GM12878 (cell line): ENCODE data around the gene CCDC117. TPM values are rescaled to one million over a fixed set of nuclear protein-coding genes. Genes with fewer than 3 reads are reported as not detected.
A peak's percentile ranks its signal among the peaks of the same experiment; 100 is the strongest.

Source experiments
- ATAC-seq: fragments of 200-7000 bp; cut with Tn5 transposase; 3 replicates; pipeline ENCODE4 v1.9.1; 2020; ENCODE audit warnings: mild to moderate bottlenecking, moderate library complexity
- Bru-seq: library from RNA; stranded (reverse); fragments of 400-500 nt; gene quantifications from one replicate; lab custom pipeline; 2021; lab: Mats Ljungman, UMichigan
- BruChase-seq, 2 experiments: library from RNA; stranded (reverse); fragments of 400-500 nt; gene quantifications; one replicate each; lab custom pipeline; 2021; lab: Mats Ljungman, UMichigan
- BruUV-seq: library from RNA; stranded (reverse); fragments of 400-500 nt; replicated peaks from 2 replicates; lab custom pipeline; 2021; lab: Mats Ljungman, UMichigan
- CTCF ChIA-PET: fragments of 300-600 bp; sonication (Branson Sonifier 250); formaldehyde crosslinking; extraction: SDS; loops from one replicate; lab custom pipeline; 2021; ENCODE audit warnings: inconsistent platforms; lab: Yijun Ruan, JAX
- POLR2A ChIA-PET: fragments of 350-600 bp; formaldehyde crosslinking; extraction: SDS; loops from one replicate; lab custom pipeline; 2021; ENCODE audit warnings: inconsistent platforms; lab: Charles Lee
- RAD21 ChIA-PET: fragments of 300-600 bp; sonication (Branson Sonifier 250); formaldehyde crosslinking; loops from one replicate; lab custom pipeline; 2023; ENCODE audit warnings: antibody characterized with exemption; ENCODE audit not compliant: unreplicated experiment; lab: Charles Lee
- SMC1A ChIA-PET: fragments of 300-600 bp; sonication (Branson Sonifier 250); formaldehyde crosslinking; loops from one replicate; lab custom pipeline; 2023; ENCODE audit not compliant: unreplicated experiment, uncharacterized antibody; lab: Charles Lee
- DNase-seq: peaks from one replicate; pipeline ENCODE4 v3.0.0-alpha.2; 2011; ENCODE audit warnings: low read depth, low spot score
- FAIRE-seq: peaks from 3 replicates; lab custom pipeline; 2011; peaks lifted over from hg19 to GRCh38; lab: Jason Lieb, UNC
- H2AFZ ChIP-seq: 2 replicates; pipeline ENCODE4 v1.6.0; 2011; ENCODE audit warnings: low read depth, low read length, control low read depth; ENCODE audit not compliant: control insufficient read depth
- H3K27ac ChIP-seq: 2 replicates; pipeline ENCODE4 v1.5.1; 2011; ENCODE audit warnings: control low read depth; ENCODE audit not compliant: control insufficient read depth, insufficient read depth
- H3K27me3 ChIP-seq, 2 experiments: replicated peaks in 1 of 2; 2 replicates each; pipeline versions ENCODE4 v1.6.0 to v1.6.1; 2011; ENCODE audit warnings: low read length in 1 of 2; ENCODE audit not compliant: control insufficient read depth in 2 of 2, insufficient read depth in 2 of 2
- H3K36me3 ChIP-seq, 2 experiments: 2 replicates each; pipeline ENCODE4 v1.5.1; 2011; ENCODE audit warnings: low read length in 1 of 2; ENCODE audit not compliant: control insufficient read depth in 2 of 2, insufficient read depth in 2 of 2
- H3K4me1 ChIP-seq: 2 replicates; pipeline ENCODE4 v1.6.1; 2011; ENCODE audit warnings: mild to moderate bottlenecking, low read length, moderate library complexity, mixed read lengths; ENCODE audit not compliant: control insufficient read depth, insufficient read depth
- H3K4me2 ChIP-seq: 2 replicates; pipeline ENCODE4 v1.6.0; 2011; ENCODE audit warnings: control low read depth; ENCODE audit not compliant: control insufficient read depth, insufficient read depth
- H3K4me3 ChIP-seq: fragments of 200-600 bp; sonication (generic); 2 replicates; pipeline ENCODE4 v1.5.1; 2016
- H3K79me2 ChIP-seq: 2 replicates; pipeline ENCODE4 v1.6.0; 2011; ENCODE audit warnings: low read length; ENCODE audit not compliant: control insufficient read depth, insufficient read depth
- H3K9ac ChIP-seq: 2 replicates; pipeline ENCODE4 v1.8.0; 2011; ENCODE audit warnings: low read length, control low read depth, mixed read lengths; ENCODE audit not compliant: control insufficient read depth, insufficient read depth
- H3K9me3 ChIP-seq: replicated peaks from 3 replicates; pipeline ENCODE4 v1.5.1; 2011; ENCODE audit warnings: mild to moderate bottlenecking, low read length; ENCODE audit not compliant: control insufficient read depth, insufficient read depth
- H4K20me1 ChIP-seq: 2 replicates; pipeline ENCODE4 v1.6.0; 2011; ENCODE audit not compliant: control insufficient read depth, insufficient read depth
- ATF2 ChIP-seq: IDR thresholded peaks from 2 replicates; pipeline ENCODE4 v1.6.1; 2012; ENCODE audit warnings: low read length, inconsistent platforms
- BCL3 ChIP-seq: IDR thresholded peaks from 2 replicates; pipeline ENCODE4 v1.6.1; 2011; ENCODE audit warnings: borderline replicate concordance, low read depth, mild to moderate bottlenecking, moderate library complexity, low read length; ENCODE audit not compliant: insufficient read depth, poor library complexity, severe bottlenecking
- DPF2 ChIP-seq: fragments of 450-650 bp; IDR thresholded peaks from 2 replicates; pipeline ENCODE4 v1.6.1; 2017; ENCODE audit warnings: mild to moderate bottlenecking
- EGR1 ChIP-seq, 2 experiments: IDR thresholded peaks; 1 replicate in 1 of 2; 2 replicates in 1 of 2; pipeline ENCODE4 v1.6.1; 2011 to 2012; ENCODE audit warnings: low read depth in 2 of 2, low read length in 2 of 2, borderline replicate concordance in 1 of 2, mild to moderate bottlenecking in 1 of 2, moderate library complexity in 1 of 2
- IKZF2 ChIP-seq, 2 experiments: fragments of 450-650 bp; IDR thresholded peaks; 2 replicates each; pipeline ENCODE4 v1.6.1; 2017; ENCODE audit warnings: mild to moderate bottlenecking in 2 of 2, moderate library complexity in 2 of 2
- NKRF ChIP-seq: fragments of 450-650 bp; conservative IDR thresholded peaks from 2 replicates; pipeline ENCODE4 v1.6.1; 2017; ENCODE audit warnings: mild to moderate bottlenecking, moderate library complexity
- POU2F2 ChIP-seq: IDR thresholded peaks from 3 replicates; pipeline ENCODE4 v1.6.1; 2011; ENCODE audit warnings: low read depth, mild to moderate bottlenecking, low read length, borderline replicate concordance
- RBBP5 ChIP-seq: fragments of 200-600 bp; sonication (generic); conservative IDR thresholded peaks from 2 replicates; pipeline ENCODE4 v1.6.1; 2016
- SMAD1 ChIP-seq: fragments of 450-650 bp; IDR thresholded peaks from 2 replicates; pipeline ENCODE4 v1.6.1; 2018; ENCODE audit warnings: mild to moderate bottlenecking, low read depth; ENCODE audit not compliant: partially characterized antibody
- SMAD5 ChIP-seq: IDR thresholded peaks from 2 replicates; pipeline ENCODE4 v1.6.1; 2016; ENCODE audit warnings: antibody characterized with exemption, low read depth
- STAT3 ChIP-seq: IDR thresholded peaks from 2 replicates; pipeline ENCODE4 v1.6.1; 2011; ENCODE audit warnings: low read depth, low read length, improper control_type of control experiment
- TCF12 ChIP-seq: IDR thresholded peaks from 2 replicates; pipeline ENCODE4 v1.6.1; 2011; ENCODE audit warnings: low read depth, mild to moderate bottlenecking, low read length
- WGBS: methylation state at CpG from one replicate; pipeline ENCODE4 v1.1.6; 2016; ENCODE audit warnings: low lambda C conversion rate; ENCODE audit not compliant: insufficient replicate concordance, insufficient coverage; ENCODE audit errors: missing lambda C conversion rate; 5-methylcytosine and 5-hydroxymethylcytosine counted together
- in situ Hi-C: fragments of 300-500 bp; cut with MboI; formaldehyde crosslinking; loops from 9 replicates; pipeline ENCODE4 v1.14.3; 2018; ENCODE audit warnings: mixed read lengths
- intact Hi-C: fragments of 100-400 bp; cut with micrococcal nuclease; formaldehyde crosslinking; loops from one replicate; pipeline ENCODE4 v1.14.2; 2022; ENCODE audit not compliant: unreplicated experiment
- long read RNA-seq, 2 experiments: library from polyadenylated mRNA; unstranded; transcript quantifications; one replicate each; pipeline ENCODE4 v2.0.0, GENCODE V29; 2019 to 2020
- polyA minus RNA-seq, 3 experiments: library from RNA; depleted of rRNA, polyadenylated mRNA; stranded (reverse); fragments of >200 nt; gene quantifications; 2 replicates each; pipeline ENCODE4 v1.2.3, GENCODE V29; 2011
- polyA plus RNA-seq, 11 experiments: library from polyadenylated mRNA; depleted of rRNA in 4 of 11; unstranded in 6 of 11; stranded (reverse) in 5 of 11; fragments of >200 nt; fragmentation: Nextera tagmentation in 4 of 11; fragmentation: Illumina TruSeq in 1 of 11; extraction: Ambion mirVana in 4 of 11; extraction: Trizol in 1 of 11; gene quantifications; 1 replicate in 1 of 11; 2 replicates in 10 of 11; pipeline versions ENCODE4 v1.2.1 to v1.2.3, GENCODE V29; 2011 to 2016; ENCODE audit warnings: inconsistent platforms in 2 of 11, missing spikeins in 2 of 11, low read depth in 1 of 11
- total RNA-seq, 4 experiments: library from RNA; depleted of rRNA in 3 of 4; stranded (reverse); fragments of >200 nt in 3 of 4; fragmentation: Illumina TruSeq in 1 of 4; extraction: Trizol in 1 of 4; gene quantifications; 2 replicates each; pipeline versions ENCODE4 v1.2.1 to v1.2.3, GENCODE V29; 2013 to 2021

CCDC117 gene
- total RNA-seq (2013; cell fraction: nucleolus; rRNA removed): 14.8 and 16.4 TPM in 2 replicates
- 18.0 and 21.2 TPM in 2 replicates for total RNA-seq (2014; rRNA removed)
- 21.7 TPM in 2 replicates for total RNA-seq (2014; rRNA removed; fragmentation: Illumina TruSeq; extraction: Trizol)
- total RNA-seq (2021): 19.5 and 24.2 TPM in 2 replicates
- 6.4 TPM for polyA plus RNA-seq (2011; ENCODE audit: low read depth)
- polyA plus RNA-seq (2011; rRNA removed): 24.6 and 49.9 TPM in 2 replicates
- polyA plus RNA-seq (2011; cell fraction: cytosol; rRNA removed): 7.9 and 10.2 TPM in 2 replicates
- 4.3 and 7.9 TPM in 2 replicates for polyA plus RNA-seq (2011; cell fraction: nucleus; rRNA removed)
- 13.3 TPM in 2 replicates for polyA plus RNA-seq (2012)
- polyA plus RNA-seq (2014; fragmentation: Illumina TruSeq; extraction: Trizol): 22.2 and 26.1 TPM in 2 replicates
- 1 to 10 TPM; 6.3 to 8.3 TPM for polyA plus RNA-seq (2014; fragmentation: Nextera tagmentation; extraction: Ambion mirVana)
- polyA plus RNA-seq (2014; rRNA removed): 11.7 and 12.8 TPM in 2 replicates
- polyA plus RNA-seq (2016; fragmentation: Nextera tagmentation; extraction: Ambion mirVana): 10 to 100 TPM; 31.7 to 32.2 TPM
- 10.0 and 12.5 TPM in 2 replicates for polyA minus RNA-seq (2011; rRNA and poly(A)+ RNA removed)
- 11.5 and 15.5 TPM in 2 replicates for polyA minus RNA-seq (2011; cell fraction: cytosol; rRNA and poly(A)+ RNA removed)
- polyA minus RNA-seq (2011; cell fraction: nucleus; rRNA and poly(A)+ RNA removed): 2.4 and 4.3 TPM in 2 replicates
- Bru-seq, nascent RNA: percentile 82 among the genes with signal in this experiment
- BruChase-seq, experiment 1, labeled RNA remaining after a 6-hour chase: percentile 85 among the genes with signal in this experiment
- BruChase-seq, experiment 2, labeled RNA remaining after a 2-hour chase: percentile 95 among the genes with signal in this experiment
- long read RNA-seq, experiment 1, transcript CCDC117-201 (5 exons, 3,985 nt): major isoform, 9 of 13 reads
- long read RNA-seq, experiment 1, partial matches to known transcripts: 2 of 13 reads
- long read RNA-seq, experiment 1, other reads (novel, unspliced or antisense): 2 of 13 reads
- long read RNA-seq, experiment 2, partial matches to known transcripts: 1 of 13 reads
- long read RNA-seq, experiment 2, other reads (novel, unspliced or antisense): 10 of 13 reads

- no peaks in the 10 kb centered on the region for H4K20me1 ChIP-seq
- ChIA-PET RAD21 (interaction anchor here (0.6 to 2.9 kb wide), 7 partner anchors 12 to 46 kb away, joined by 3 to 22 read pairs (median 4); partner anchors contain the start of gene XBP1), CTCF (interaction anchor here (0.6 to 4.3 kb wide), 10 partner anchors 11 to 113 kb away, joined by 3 to 19 read pairs (median 4); partner anchors contain the start of gene XBP1), SMC1A (interaction anchor here (0.9 to 2.1 kb wide), 10 partner anchors 11 to 46 kb away, joined by 3 to 5 read pairs (median 4); no protein-coding TSS in a partner anchor), POLR2A (interaction anchor here (0.6 to 4.0 kb wide), 11 partner anchors 13 to 46 kb away, joined by 3 to 26 read pairs (median 4); partner anchors contain the start of genes CHEK2, HSCB and XBP1)
- H3K9me3 ChIP-seq: no peaks in the 10 kb centered on the region; the same call in 2 of the 3 replicates
- H3K4me1 ChIP-seq: no peaks in the 10 kb centered on the region
- 1% methylated on average over 66 of the region's 92 CpGs for WGBS
- no TSS peak for BruUV-seq
- H3K36me3 ChIP-seq: peaks cover 0 to 7% of the 10 kb centered on the region in 2 experiments; a peak in 2 of 4 replicates
- no peak for FAIRE-seq
- peak within 1 kb of the TSS; percentile 82 for H3K4me2 ChIP-seq
- peak within 1 kb of the TSS; percentile 89 for H3K27ac ChIP-seq
- H3K79me2 ChIP-seq: peaks cover 16% of the 10 kb centered on the region
- peak; percentile 84 for DNase-seq
- intact Hi-C loops (loop anchor here (2.0 to 10.0 kb wide), 2 partner anchors 30 to 52 kb away; partner anchors contain the start of gene HSCB), in situ Hi-C loops (no loop called here)
- H3K4me3 ChIP-seq: peak within 1 kb of the TSS; percentile 96
- peak within 1 kb of the TSS; percentile 85 for H2AFZ ChIP-seq
- peak; percentile 93 for ATAC-seq
- no peaks in the 10 kb centered on the region for H3K27me3 ChIP-seq
- peak within 1 kb of the TSS; percentile 89 for H3K9ac ChIP-seq
- TF ChIP-seq BCL3 (peak; percentile 17), TCF12 (0 out of 2 replicates have a peak, but pooled peaks have one; percentile 5), ATF2 (no peak), SMAD1 (no peak), STAT3 (peak; percentile 8; the same call in 1 of the 2 replicates), IKZF2 (IDR thresholded peaks at IDR 0.05) (no peak), DPF2 (peak; percentile 89), POU2F2 (peak; percentile 78; the same call in 2 of the 3 replicates), EGR1 (IDR thresholded peaks at IDR 0.05; ENCODE audit: borderline replicate concordance in 1 of 2, low read depth in 2 of 2, low read length in 2 of 2) (peak in 1 of 2 experiments; percentile 50; a peak in 2 of 3 replicates), SMAD5 (peak; percentile 60; the same call in 1 of the 2 replicates), NKRF (peak; percentile 90), RBBP5 (no peak)
Measured at GRCh38 chr22:28772633-28773460, at the start of gene CCDC117. Gene CCDC117 (plus strand): TSS chr22:28772695. CDS start chr22:28772850, 155 bp downstream.
